Esophagus muscularis mucosa (tissue), 4 donors: Measurements from ENCODE around the gene MYO16. TPM values are rescaled to one million over a fixed set of nuclear protein-coding genes. Genes with fewer than 3 reads are reported as not detected.

Source experiments
- DNase-seq: peaks from one replicate; pipeline ENCODE4 v3.0.0-alpha.2; 2017; ENCODE audit errors: extremely low spot score
- H3K27ac ChIP-seq, 4 donors: fragments of 200-600 bp; sonication (generic); replicated peaks in 1 of 4; 1 replicate in 3 of 4; 2 replicates in 1 of 4; pipeline ENCODE4 v1.5.1; 2016 to 2019; ENCODE audit warnings: mild to moderate bottlenecking in 1 of 4
- H3K27me3 ChIP-seq, 4 donors: fragments of 200-600 bp; sonication (generic); one replicate each; pipeline versions ENCODE4 v1.5.1 to v1.6.0; 2016 to 2019
- H3K36me3 ChIP-seq, 4 donors: fragments of 200-600 bp; sonication (generic); one replicate each; pipeline ENCODE4 v1.5.1; 2016 to 2019
- H3K4me1 ChIP-seq, 4 donors: fragments of 200-600 bp; sonication (generic); one replicate each; pipeline ENCODE4 v1.5.1; 2016 to 2019
- H3K4me3 ChIP-seq, 4 donors: fragments of 200-600 bp; sonication (generic); 1 replicate in 2 of 4; 2 replicates in 2 of 4; pipeline ENCODE4 v1.5.1; 2016 to 2019; ENCODE audit warnings: mild to moderate bottlenecking in 4 of 4, moderate library complexity in 1 of 4
- H3K9me3 ChIP-seq, 4 donors: fragments of 200-600 bp; sonication (generic); 1 replicate in 3 of 4; 2 replicates in 1 of 4; pipeline ENCODE4 v1.5.1; 2016 to 2019
- CTCF ChIP-seq, 3 experiments: fragments of 200-600 bp in 2 of 3; fragments of 450-650 bp in 1 of 3; sonication (generic) in 2 of 3; IDR thresholded peaks; one replicate each; pipeline ENCODE4 v1.5.1; 2017 to 2019; ENCODE audit warnings: antibody characterized with exemption in 3 of 3, mild to moderate bottlenecking in 2 of 3, moderate library complexity in 1 of 3
- EP300 ChIP-seq: sonication (generic); formaldehyde crosslinking; IDR thresholded peaks from one replicate; pipeline ENCODE4 v1.6.1; 2017; ENCODE audit warnings: antibody characterized with exemption
- POLR2A ChIP-seq: fragments of 450-650 bp; IDR thresholded peaks from one replicate; pipeline ENCODE4 v1.6.1; 2017; ENCODE audit warnings: antibody characterized with exemption, moderate library complexity, mild to moderate bottlenecking, low read depth
- POLR2AphosphoS5 ChIP-seq, 2 donors: sonication (generic); formaldehyde crosslinking; IDR thresholded peaks; one replicate each; pipeline ENCODE4 v1.6.1; 2017; ENCODE audit warnings: antibody characterized with exemption in 2 of 2
- WGBS: methylation state at CpG from one replicate; pipeline ENCODE4 v1.1.5; 2018; 5-methylcytosine and 5-hydroxymethylcytosine counted together
- intact Hi-C: fragments of 100-400 bp; cut with DNase I; formaldehyde crosslinking; loops from one replicate; pipeline ENCODE4 v1.15.1; 2023
- total RNA-seq, 4 donors: library from RNA; depleted of rRNA; stranded (reverse); fragments of >200 nt; gene quantifications; one replicate each; pipeline versions ENCODE4 v1.1.0 to v1.2.1, GENCODE V29; 2016

MYO16 gene
- total RNA-seq, 4 donors from 2014 or later = 1.2 to 3.7 (median 1.8) TPM

- Histone ChIP-seq H3K36me3 (no peaks in the 10 kb centered on the region), H3K4me3 (no peak overlapping the region), H3K27ac (no peak overlapping the region), H3K4me1 (peaks cover 0 to 4% (median 0%) of the 10 kb centered on the region in 4 donors), H3K27me3 (peaks cover 0 to 4% (median 0%) of the 10 kb centered on the region in 4 donors), H3K9me3 (no peaks in the 10 kb centered on the region)
- TF ChIP-seq POLR2AphosphoS5 (IDR thresholded peaks at IDR 0.05) = no peak
- DNase-seq = no peak
- 82% methylated on average over 1 of the region's 1 CpG for WGBS
- intact Hi-C loops = no loop called here
Observed at GRCh38 chr13:109110159-109110558, 480.7 kb downstream of the MYO16 start.

- H3K36me3 ChIP-seq = no peaks in the 10 kb centered on the region
- TF ChIP-seq EP300 (no peak), CTCF (IDR thresholded peaks at IDR 0.05) (no peak), POLR2A (no peak)
Observed at GRCh38 chr13:109111141-109111540, 481.7 kb downstream of the MYO16 start.

GRCh38 chr13:109113427-109113826 lies 484.0 kb downstream of the MYO16 start:
- H3K9me3 ChIP-seq = no peaks in the 10 kb centered on the region
- intact Hi-C loops = no loop called here
- no peak overlapping the region for H3K4me3 ChIP-seq
- DNase-seq = no peak
- no peak overlapping the region for H3K27ac ChIP-seq
- H3K27me3 ChIP-seq = peaks cover 0 to 4% (median 0%) of the 10 kb centered on the region in 4 donors
- H3K36me3 ChIP-seq = no peaks in the 10 kb centered on the region
- no peaks in the 10 kb centered on the region for H3K4me1 ChIP-seq
- WGBS = 89% methylated on average over 3 of the region's 3 CpGs
- TF ChIP-seq POLR2AphosphoS5 (IDR thresholded peaks at IDR 0.05) (no peak), CTCF (IDR thresholded peaks at IDR 0.05) (no peak)

More at GRCh38 chr13:109111141-109111540, 481.7 kb downstream of the MYO16 start:
- H3K4me1 ChIP-seq = peaks cover 0 to under 1% (median 0%) of the 10 kb centered on the region in 4 donors
- H3K27me3 ChIP-seq = peaks cover 0 to 4% (median 0%) of the 10 kb centered on the region in 4 donors
- WGBS = 51% methylated on average over 1 of the region's 1 CpG
- intact Hi-C loops = no loop called here
- no peak for DNase-seq
- H3K4me3 ChIP-seq = no peak overlapping the region
- H3K9me3 ChIP-seq = no peaks in the 10 kb centered on the region
- no peak overlapping the region for H3K27ac ChIP-seq

GRCh38 chr13:109114162-109114561 lies 484.8 kb downstream of the MYO16 start:
- no peak for TF ChIP-seq CTCF (IDR thresholded peaks at IDR 0.05)
- TF ChIP-seq EP300 = no peak
- TF ChIP-seq POLR2A = no peak
- TF ChIP-seq POLR2AphosphoS5 (IDR thresholded peaks at IDR 0.05) = no peak
- Histone ChIP-seq H3K9me3 (no peaks in the 10 kb centered on the region), H3K36me3 (no peaks in the 10 kb centered on the region), H3K4me3 (no peak overlapping the region), H3K27ac (no peak overlapping the region), H3K27me3 (peaks cover 0 to 4% (median 0%) of the 10 kb centered on the region in 4 donors), H3K4me1 (no peaks in the 10 kb centered on the region)
- WGBS = 89% methylated on average over 5 of the region's 5 CpGs
- DNase-seq = no peak
- intact Hi-C loops = no loop called here

GRCh38 chr13:109114991-109115390 lies 485.6 kb downstream of the MYO16 start:
- TF ChIP-seq POLR2A = no peak
- H3K27ac ChIP-seq = no peak overlapping the region
- H3K4me1 ChIP-seq = no peaks in the 10 kb centered on the region
- 57% methylated on average over 2 of the region's 2 CpGs for WGBS
- no peaks in the 10 kb centered on the region for H3K36me3 ChIP-seq
- no peak for DNase-seq
- H3K27me3 ChIP-seq = peaks cover 0 to 4% (median 0%) of the 10 kb centered on the region in 4 donors
- intact Hi-C loops = no loop called here
- no peak overlapping the region for H3K4me3 ChIP-seq
- H3K9me3 ChIP-seq = no peaks in the 10 kb centered on the region

GRCh38 chr13:109118521-109118920 lies 489.1 kb downstream of the MYO16 start:
- TF ChIP-seq POLR2A = no peak
- no peak for TF ChIP-seq POLR2AphosphoS5 (IDR thresholded peaks at IDR 0.05)
- TF ChIP-seq CTCF (IDR thresholded peaks at IDR 0.05) = no peak
- TF ChIP-seq EP300 = no peak
- intact Hi-C loops = no loop called here
- no peak overlapping the region for H3K27ac ChIP-seq
- no peak for DNase-seq
- H3K4me1 ChIP-seq = no peaks in the 10 kb centered on the region
- H3K27me3 ChIP-seq = peaks cover 0 to 4% (median 0%) of the 10 kb centered on the region in 4 donors
- no peak overlapping the region for H3K4me3 ChIP-seq
- no peaks in the 10 kb centered on the region for H3K36me3 ChIP-seq
- 84% methylated on average over 1 of the region's 1 CpG for WGBS
- no peaks in the 10 kb centered on the region for H3K9me3 ChIP-seq
